Kidney epithelial cell (primary cell): ENCODE data around the gene JAK3. TPM values are rescaled to one million over a fixed set of nuclear protein-coding genes. Genes with fewer than 3 reads are reported as not detected.

Experiments used
- DNase-seq: peaks from one replicate; pipeline ENCODE4 v3.0.0-alpha.2; 2010; ENCODE audit warnings: low read depth
- H3K27me3 ChIP-seq: 2 replicates; pipeline ENCODE4 v1.6.0; 2011; ENCODE audit warnings: low read length; ENCODE audit not compliant: control insufficient read depth, insufficient read depth
- H3K36me3 ChIP-seq: 2 replicates; pipeline ENCODE4 v1.5.1; 2011; ENCODE audit warnings: low read length; ENCODE audit not compliant: control insufficient read depth, insufficient read depth
- H3K4me3 ChIP-seq: 2 replicates; pipeline ENCODE4 v1.5.1; 2011; ENCODE audit warnings: low read depth, mild to moderate bottlenecking, control low read depth, low read length
- CTCF ChIP-seq: IDR thresholded peaks from 2 replicates; pipeline ENCODE4 v1.5.1; 2011; ENCODE audit warnings: mild to moderate bottlenecking, moderate library complexity, low read length, control low read depth, inconsistent platforms; ENCODE audit not compliant: insufficient read depth, poor library complexity, severe bottlenecking
- total RNA-seq: library from RNA; depleted of rRNA; stranded (reverse); fragments of >200 nt; gene quantifications from 2 replicates; pipeline ENCODE4 v1.2.3, GENCODE V29; 2015

Gene JAK3
- total RNA-seq, 1 donor from 2014 or later, result 8.9 TPM

DNA sequence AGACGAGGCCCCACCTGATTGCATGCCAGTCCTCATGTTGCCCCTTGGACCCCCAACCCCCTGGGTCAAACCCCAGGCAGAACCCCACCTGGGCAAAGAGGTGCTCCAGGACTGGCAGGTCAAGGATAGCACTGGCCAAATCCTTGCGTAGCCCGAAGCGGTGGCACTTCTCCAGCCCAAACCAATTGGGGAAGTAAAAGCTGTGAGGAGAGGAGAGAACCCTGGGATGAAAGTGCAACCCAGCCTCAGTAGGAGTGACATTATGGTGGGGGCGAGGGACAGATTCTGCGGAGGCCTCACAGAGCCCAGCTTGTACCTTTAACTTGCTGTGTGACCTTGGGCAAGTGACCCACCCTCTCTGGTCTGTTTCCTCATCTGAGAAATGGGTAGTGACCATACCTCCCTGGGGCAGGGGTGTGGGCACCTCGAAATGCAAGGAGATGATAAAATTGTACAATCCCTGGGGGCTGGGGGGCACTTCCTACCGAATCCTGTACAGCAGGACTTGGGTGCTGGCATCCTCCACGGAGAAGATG, 4.4 kb downstream of the JAK3 start:
- no peak for TF ChIP-seq CTCF

GRCh38 chr19:17842663-17843291, 5.0 kb downstream of the JAK3 start:
- DNase-seq, result no peak
- Histone ChIP-seq H3K27me3 (peaks cover 8% of the 10 kb centered on the region), H3K4me3 (peak overlapping the region; percentile 38), H3K36me3 (no peaks in the 10 kb centered on the region)
- no peak for TF ChIP-seq CTCF

More for the DNA sequence above, 4.4 kb downstream of the JAK3 start:
- Histone ChIP-seq H3K4me3 (no peak overlapping the region), H3K36me3 (no peaks in the 10 kb centered on the region), H3K27me3 (peaks cover 8% of the 10 kb centered on the region)
- DNase-seq, result no peak

DNA sequence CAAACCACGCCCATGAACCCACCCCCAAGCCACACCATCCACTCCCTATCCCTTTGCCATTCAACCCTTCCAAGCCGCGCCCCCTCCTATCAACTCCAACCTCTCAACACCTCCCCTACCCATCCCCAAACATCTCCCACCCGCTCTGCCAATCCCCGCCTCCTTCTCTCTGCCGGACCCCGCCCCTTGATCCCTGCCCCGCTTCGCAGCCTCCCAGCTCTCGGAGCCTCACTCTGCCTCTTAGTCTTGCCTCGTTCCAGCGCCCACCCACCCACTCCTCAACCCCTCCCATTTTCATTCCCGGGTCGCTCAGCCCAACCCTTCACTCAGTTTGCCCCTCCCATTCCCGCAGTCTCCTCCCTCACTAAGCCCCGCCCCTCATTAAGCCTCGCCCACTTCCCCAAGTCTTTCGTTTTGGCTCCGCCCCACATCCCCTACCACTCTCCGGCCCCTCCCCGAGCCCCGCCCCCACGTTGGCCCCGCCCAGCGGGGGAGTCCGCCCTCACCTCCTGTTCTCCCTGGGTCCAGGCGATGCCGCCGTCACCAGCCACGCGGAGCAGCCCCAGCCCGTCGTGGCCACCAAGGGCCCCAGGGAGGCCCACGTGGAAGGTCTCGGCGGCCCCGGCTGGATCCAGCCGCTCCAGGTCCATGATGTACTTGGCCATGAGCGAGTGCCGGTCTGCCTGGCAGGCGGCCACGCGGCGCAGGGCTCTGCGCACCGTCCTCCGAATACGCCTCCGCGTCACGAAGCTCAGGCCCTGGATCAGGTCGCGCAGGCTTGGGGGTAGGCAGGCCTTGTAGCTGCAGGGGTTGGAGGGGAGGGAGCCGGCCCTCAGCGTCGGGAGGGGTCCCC, 5.7 kb downstream of the JAK3 start:
- Histone ChIP-seq H3K36me3 (no peaks in the 10 kb centered on the region), H3K27me3 (peaks cover 8% of the 10 kb centered on the region), H3K4me3 (peak overlapping the region; percentile 38)
- DNase-seq, result peak; percentile 39
- TF ChIP-seq CTCF, result no peak

DNA sequence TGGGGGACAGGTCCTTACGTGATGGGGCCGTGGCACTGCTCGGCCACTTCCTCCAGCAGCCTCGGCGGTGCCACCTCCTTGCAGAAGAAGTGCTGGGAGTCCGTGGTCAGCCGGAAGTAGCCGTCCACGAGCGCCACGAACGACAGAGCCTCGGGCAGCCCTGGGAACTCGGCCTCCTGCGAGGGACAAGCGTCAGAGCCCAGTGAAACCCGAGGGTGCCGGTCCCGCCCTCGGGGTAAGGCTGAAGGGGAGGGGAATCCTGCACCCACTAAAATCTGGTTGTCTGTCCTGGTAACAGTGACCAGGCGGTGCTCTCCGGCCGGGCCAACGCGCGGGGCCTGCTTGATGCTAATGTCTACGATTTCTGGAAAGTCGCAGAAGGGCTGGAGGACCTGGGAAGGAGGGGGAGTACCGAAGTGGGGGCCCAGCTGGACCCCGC, 6.4 kb downstream of the JAK3 start:
- Histone ChIP-seq H3K4me3 (peak overlapping the region; percentile 33), H3K36me3 (no peaks in the 10 kb centered on the region)

GRCh38 chr19:17840019-17840418, 7.8 kb downstream of the JAK3 start:
- H3K4me3 ChIP-seq, result no peak overlapping the region
- DNase-seq, result no peak
- TF ChIP-seq CTCF, result no peak
- H3K36me3 ChIP-seq, result no peaks in the 10 kb centered on the region
- H3K27me3 ChIP-seq, result peaks cover 14% of the 10 kb centered on the region

More for the DNA sequence above, 6.4 kb downstream of the JAK3 start:
- no peak for TF ChIP-seq CTCF
- no peak for DNase-seq
- peaks cover 8% of the 10 kb centered on the region for H3K27me3 ChIP-seq
